SK-N-SH treated with all-trans-retinoic acid at 6 μM for 48 hours (cell line): Measurements from ENCODE around the gene CEP128.

Experiments
- ATAC-seq: fragments of 200-7000 bp; cut with Tn5 transposase; 3 replicates; pipeline ENCODE4 v1.9.1; 2020; ENCODE audit warnings: mild to moderate bottlenecking, moderate library complexity
- BACH2 ChIP-seq: fragments of 250-450 bp; sonication (Bioruptor Pico); IDR thresholded peaks from 2 replicates; pipeline ENCODE4 v1.9.0; 2021; ENCODE audit warnings: mild to moderate bottlenecking, borderline replicate concordance
- CSDC2 ChIP-seq: fragments of 250-450 bp; sonication (Bioruptor Pico); IDR thresholded peaks from 2 replicates; pipeline ENCODE4 v1.5.0; 2020; ENCODE audit warnings: mild to moderate bottlenecking, moderate library complexity
- ESRRG ChIP-seq: fragments of 250-450 bp; sonication (Bioruptor Pico); IDR thresholded peaks from 2 replicates; pipeline ENCODE4 v1.6.1; 2021; ENCODE audit warnings: mild to moderate bottlenecking
- GLIS3 ChIP-seq: fragments of 250-450 bp; sonication (Bioruptor Pico); IDR thresholded peaks from 2 replicates; pipeline ENCODE4 v1.5.0; 2020; ENCODE audit warnings: mild to moderate bottlenecking, moderate library complexity
- ISL1 ChIP-seq: fragments of 250-450 bp; sonication (Bioruptor Pico); IDR thresholded peaks from 2 replicates; pipeline ENCODE4 v2.1.2; 2022; ENCODE audit warnings: mild to moderate bottlenecking, moderate library complexity
- OSR1 ChIP-seq: fragments of 250-450 bp; sonication (Bioruptor Pico); IDR thresholded peaks from 2 replicates; pipeline ENCODE4 v1.8.0; 2022; ENCODE audit warnings: moderate library complexity, mild to moderate bottlenecking, inconsistent platforms
- POU6F1 ChIP-seq: fragments of 250-450 bp; sonication (Bioruptor Pico); IDR thresholded peaks from 2 replicates; pipeline ENCODE4 v1.8.0; 2021; ENCODE audit warnings: low read depth, mild to moderate bottlenecking, moderate library complexity, borderline replicate concordance
- TCF4 ChIP-seq: fragments of 250-450 bp; sonication (Bioruptor Pico); IDR thresholded peaks from 2 replicates; pipeline ENCODE4 v1.8.0; 2021; ENCODE audit warnings: mild to moderate bottlenecking, moderate library complexity, borderline replicate concordance
- ZC3H10 ChIP-seq: fragments of 250-450 bp; sonication (Bioruptor Pico); IDR thresholded peaks from 2 replicates; pipeline ENCODE4 v1.5.1; 2021; ENCODE audit warnings: mild to moderate bottlenecking, moderate library complexity
- ZFP3 ChIP-seq: fragments of 250-450 bp; sonication (Bioruptor Pico); IDR thresholded peaks from 2 replicates; pipeline ENCODE4 v1.5.0; 2020; ENCODE audit warnings: mild to moderate bottlenecking, moderate library complexity
- ZFP30 ChIP-seq: fragments of 450-650 bp; formaldehyde crosslinking; IDR thresholded peaks from 2 replicates; pipeline ENCODE4 v1.5.0; 2022; ENCODE audit warnings: mild to moderate bottlenecking, moderate library complexity
- ZNF70 ChIP-seq: fragments of 450-650 bp; formaldehyde crosslinking; IDR thresholded peaks from 2 replicates; pipeline ENCODE4 v1.5.0; 2020; ENCODE audit warnings: mild to moderate bottlenecking, moderate library complexity
- ZNF8 ChIP-seq: fragments of 450-650 bp; formaldehyde crosslinking; IDR thresholded peaks from 2 replicates; pipeline ENCODE4 v1.5.0; 2020; ENCODE audit warnings: mild to moderate bottlenecking, moderate library complexity
- TF ChIP-seq, protein P1 (sequence below): fragments of 250-450 bp; sonication (Bioruptor Pico); IDR thresholded peaks from 2 replicates; pipeline ENCODE4 v1.8.0; 2020; ENCODE audit warnings: mild to moderate bottlenecking, moderate library complexity, borderline replicate concordance
- TF ChIP-seq, protein P2 (sequence below): fragments of 250-450 bp; sonication (Bioruptor Pico); IDR thresholded peaks from 2 replicates; pipeline ENCODE4 v1.5.1; 2020; ENCODE audit warnings: low read depth, mild to moderate bottlenecking, moderate library complexity
- TF ChIP-seq, protein P3 (sequence below): fragments of 250-450 bp; sonication (Bioruptor Pico); IDR thresholded peaks from 2 replicates; pipeline ENCODE4 v1.5.0; 2020; ENCODE audit warnings: mild to moderate bottlenecking, moderate library complexity

The CEP128 gene

GRCh38 chr14:80713076-80713850 is 228.3 kb downstream of the CEP128 start:
- no peak for ATAC-seq
- TF ChIP-seq ZFP30 (CRISPR knock-in tag) (no peak), ZFP3 (CRISPR knock-in tag) (0 out of 2 replicates have a peak, but pooled peaks have one; percentile 23)
- TF ChIP-seq, all 23 proteins: peak for 1

- no peak for ATAC-seq
- TF ChIP-seq POU6F1 (no peak), ZNF8 (CRISPR knock-in tag) (no peak), OSR1 (no peak), BACH2 (CRISPR knock-in tag) (no peak), TCF4 (CRISPR knock-in tag) (no peak), ISL1 (no peak), CSDC2 (no peak)
- TF ChIP-seq, protein P1, sequence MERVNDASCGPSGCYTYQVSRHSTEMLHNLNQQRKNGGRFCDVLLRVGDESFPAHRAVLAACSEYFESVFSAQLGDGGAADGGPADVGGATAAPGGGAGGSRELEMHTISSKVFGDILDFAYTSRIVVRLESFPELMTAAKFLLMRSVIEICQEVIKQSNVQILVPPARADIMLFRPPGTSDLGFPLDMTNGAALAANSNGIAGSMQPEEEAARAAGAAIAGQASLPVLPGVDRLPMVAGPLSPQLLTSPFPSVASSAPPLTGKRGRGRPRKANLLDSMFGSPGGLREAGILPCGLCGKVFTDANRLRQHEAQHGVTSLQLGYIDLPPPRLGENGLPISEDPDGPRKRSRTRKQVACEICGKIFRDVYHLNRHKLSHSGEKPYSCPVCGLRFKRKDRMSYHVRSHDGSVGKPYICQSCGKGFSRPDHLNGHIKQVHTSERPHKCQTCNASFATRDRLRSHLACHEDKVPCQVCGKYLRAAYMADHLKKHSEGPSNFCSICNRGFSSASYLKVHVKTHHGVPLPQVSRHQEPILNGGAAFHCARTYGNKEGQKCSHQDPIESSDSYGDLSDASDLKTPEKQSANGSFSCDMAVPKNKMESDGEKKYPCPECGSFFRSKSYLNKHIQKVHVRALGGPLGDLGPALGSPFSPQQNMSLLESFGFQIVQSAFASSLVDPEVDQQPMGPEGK (CRISPR knock-in tag) = no peak
- TF ChIP-seq, protein P2, sequence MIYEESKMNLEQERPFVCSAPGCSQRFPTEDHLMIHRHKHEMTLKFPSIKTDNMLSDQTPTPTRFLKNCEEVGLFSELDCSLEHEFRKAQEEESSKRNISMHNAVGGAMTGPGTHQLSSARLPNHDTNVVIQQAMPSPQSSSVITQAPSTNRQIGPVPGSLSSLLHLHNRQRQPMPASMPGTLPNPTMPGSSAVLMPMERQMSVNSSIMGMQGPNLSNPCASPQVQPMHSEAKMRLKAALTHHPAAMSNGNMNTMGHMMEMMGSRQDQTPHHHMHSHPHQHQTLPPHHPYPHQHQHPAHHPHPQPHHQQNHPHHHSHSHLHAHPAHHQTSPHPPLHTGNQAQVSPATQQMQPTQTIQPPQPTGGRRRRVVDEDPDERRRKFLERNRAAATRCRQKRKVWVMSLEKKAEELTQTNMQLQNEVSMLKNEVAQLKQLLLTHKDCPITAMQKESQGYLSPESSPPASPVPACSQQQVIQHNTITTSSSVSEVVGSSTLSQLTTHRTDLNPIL (CRISPR knock-in tag) = no peak
Measured at GRCh38 chr14:80705241-80705980, 236.1 kb downstream of the CEP128 start.

DNA sequence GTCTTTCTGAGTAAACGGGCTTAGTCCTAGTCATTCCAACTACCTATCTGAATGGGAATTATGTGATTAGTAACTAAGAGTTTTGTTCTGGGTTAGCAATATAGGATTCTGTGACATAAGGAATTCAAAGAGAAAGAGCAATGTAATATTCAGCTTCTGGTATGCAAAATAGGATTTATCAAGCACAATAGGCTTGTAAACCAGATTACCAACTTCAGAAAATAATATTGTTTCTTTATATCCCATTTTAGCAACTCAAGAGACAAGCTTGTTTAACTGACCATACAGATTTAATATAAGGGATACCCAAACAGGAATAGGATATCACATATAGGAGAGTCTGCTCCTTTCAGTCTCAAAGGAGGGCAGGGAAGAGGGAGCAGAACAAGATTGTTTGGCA is 240.9 kb downstream of the CEP128 start:
- no peak for ATAC-seq
- TF ChIP-seq BACH2 (CRISPR knock-in tag) (no peak), POU6F1 (no peak)
- TF ChIP-seq, protein P3, sequence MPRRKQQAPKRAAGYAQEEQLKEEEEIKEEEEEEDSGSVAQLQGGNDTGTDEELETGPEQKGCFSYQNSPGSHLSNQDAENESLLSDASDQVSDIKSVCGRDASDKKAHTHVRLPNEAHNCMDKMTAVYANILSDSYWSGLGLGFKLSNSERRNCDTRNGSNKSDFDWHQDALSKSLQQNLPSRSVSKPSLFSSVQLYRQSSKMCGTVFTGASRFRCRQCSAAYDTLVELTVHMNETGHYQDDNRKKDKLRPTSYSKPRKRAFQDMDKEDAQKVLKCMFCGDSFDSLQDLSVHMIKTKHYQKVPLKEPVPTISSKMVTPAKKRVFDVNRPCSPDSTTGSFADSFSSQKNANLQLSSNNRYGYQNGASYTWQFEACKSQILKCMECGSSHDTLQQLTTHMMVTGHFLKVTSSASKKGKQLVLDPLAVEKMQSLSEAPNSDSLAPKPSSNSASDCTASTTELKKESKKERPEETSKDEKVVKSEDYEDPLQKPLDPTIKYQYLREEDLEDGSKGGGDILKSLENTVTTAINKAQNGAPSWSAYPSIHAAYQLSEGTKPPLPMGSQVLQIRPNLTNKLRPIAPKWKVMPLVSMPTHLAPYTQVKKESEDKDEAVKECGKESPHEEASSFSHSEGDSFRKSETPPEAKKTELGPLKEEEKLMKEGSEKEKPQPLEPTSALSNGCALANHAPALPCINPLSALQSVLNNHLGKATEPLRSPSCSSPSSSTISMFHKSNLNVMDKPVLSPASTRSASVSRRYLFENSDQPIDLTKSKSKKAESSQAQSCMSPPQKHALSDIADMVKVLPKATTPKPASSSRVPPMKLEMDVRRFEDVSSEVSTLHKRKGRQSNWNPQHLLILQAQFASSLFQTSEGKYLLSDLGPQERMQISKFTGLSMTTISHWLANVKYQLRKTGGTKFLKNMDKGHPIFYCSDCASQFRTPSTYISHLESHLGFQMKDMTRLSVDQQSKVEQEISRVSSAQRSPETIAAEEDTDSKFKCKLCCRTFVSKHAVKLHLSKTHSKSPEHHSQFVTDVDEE (CRISPR knock-in tag) = no peak
- TF ChIP-seq, all 23 proteins: peak for 0

DNA sequence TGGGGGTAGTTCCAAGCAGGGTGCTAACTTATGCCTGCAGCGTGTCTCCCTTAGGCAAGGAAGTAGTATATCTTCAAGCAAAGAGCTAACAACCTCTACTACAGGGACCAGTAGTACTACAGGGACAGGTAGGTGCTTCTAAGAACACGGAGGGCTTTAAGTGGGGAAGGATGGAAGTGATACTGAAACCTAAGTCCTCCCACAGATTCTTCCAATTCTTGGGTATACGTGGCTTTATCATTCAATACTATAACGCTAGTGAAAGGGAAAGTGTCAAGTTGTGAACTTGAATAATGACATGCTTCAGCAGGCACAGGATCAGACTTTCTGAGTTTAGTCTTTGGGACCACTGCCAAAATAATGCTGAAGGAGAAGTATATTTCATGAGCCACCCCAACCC is 241.7 kb downstream of the CEP128 start:
- no peak for TF ChIP-seq ZFP3 (CRISPR knock-in tag)
- TF ChIP-seq, protein P3 (CRISPR knock-in tag) = no peak
- TF ChIP-seq ESRRG (CRISPR knock-in tag) = no peak
- TF ChIP-seq, protein P2 (CRISPR knock-in tag) = no peak
- TF ChIP-seq GLIS3 (CRISPR knock-in tag) = no peak
- TF ChIP-seq ZNF70 (CRISPR knock-in tag) = no peak
- TF ChIP-seq ZC3H10 (CRISPR knock-in tag) = no peak
- no peak for ATAC-seq
